GM23338 (cell line): Measurements from ENCODE around the gene TMX2. TPM values are rescaled to one million over a fixed set of nuclear protein-coding genes. Genes with fewer than 3 reads are reported as not detected.
A peak's percentile ranks its signal among the peaks of the same experiment; 100 is the strongest.

Experiments used
- ATAC-seq: fragments of 200-7000 bp; cut with Tn5 transposase; 3 replicates; pipeline ENCODE4 v1.9.1; 2020
- DNase-seq: peaks from one replicate; pipeline ENCODE4 v3.0.0-alpha.2; 2015; ENCODE audit warnings: low spot score
- H2AFZ ChIP-seq: fragments of 200-600 bp; sonication (generic); 2 replicates; pipeline ENCODE4 v1.8.0; 2016; ENCODE audit warnings: antibody characterized with exemption, mild to moderate bottlenecking, moderate library complexity
- H3F3A ChIP-seq: fragments of 200-600 bp; sonication (generic); replicated peaks from 2 replicates; pipeline ENCODE4 v1.8.0; 2017; ENCODE audit warnings: antibody characterized with exemption, mixed run types, low read depth
- H3K27ac ChIP-seq: fragments of 200-600 bp; sonication (generic); 2 replicates; pipeline ENCODE4 v1.6.1; 2016; ENCODE audit warnings: low read depth
- H3K27me3 ChIP-seq: fragments of 200-600 bp; sonication (generic); 2 replicates; pipeline ENCODE4 v1.8.0; 2016; ENCODE audit warnings: mild to moderate bottlenecking, mixed run types, moderate library complexity; ENCODE audit not compliant: insufficient read depth
- H3K36me3 ChIP-seq: fragments of 200-600 bp; sonication (generic); 2 replicates; pipeline ENCODE4 v1.8.0; 2016; ENCODE audit warnings: mild to moderate bottlenecking; ENCODE audit not compliant: insufficient read depth
- H3K4me1 ChIP-seq: fragments of 200-600 bp; sonication (generic); 2 replicates; pipeline ENCODE4 v1.8.0; 2016; ENCODE audit warnings: mild to moderate bottlenecking, moderate library complexity; ENCODE audit not compliant: insufficient read depth
- H3K4me2 ChIP-seq: fragments of 200-600 bp; sonication (generic); 2 replicates; pipeline ENCODE4 v1.7.1; 2017; ENCODE audit warnings: mixed run types
- H3K4me3 ChIP-seq: fragments of 200-600 bp; sonication (generic); 2 replicates; pipeline ENCODE4 v1.6.1; 2016; ENCODE audit warnings: mixed run types
- H3K79me2 ChIP-seq: fragments of 200-600 bp; sonication (generic); replicated peaks from 2 replicates; pipeline ENCODE4 v1.8.0; 2017; ENCODE audit warnings: mild to moderate bottlenecking; ENCODE audit not compliant: insufficient read depth
- H3K9me2 ChIP-seq: fragments of 200-600 bp; sonication (generic); 2 replicates; pipeline ENCODE4 v1.8.0; 2017; ENCODE audit not compliant: insufficient read depth
- H4K20me1 ChIP-seq: fragments of 200-600 bp; sonication (generic); replicated peaks from 2 replicates; pipeline ENCODE4 v1.8.0; 2017; ENCODE audit warnings: mild to moderate bottlenecking; ENCODE audit not compliant: insufficient read depth
- H3K27ac Mint-ChIP-seq: 2 replicates; pipeline ENCODE4 v1.8.0; 2020; ENCODE audit warnings: inconsistent platforms, mild to moderate bottlenecking, moderate library complexity, mixed read lengths
- H3K27me3 Mint-ChIP-seq: 3 replicates; pipeline ENCODE4 v1.8.0; 2022; ENCODE audit warnings: low read depth, mild to moderate bottlenecking, moderate library complexity, mixed read lengths, inconsistent platforms; ENCODE audit not compliant: insufficient read depth, poor library complexity
- H3K36me3 Mint-ChIP-seq: 3 replicates; pipeline ENCODE4 v1.8.0; 2021; ENCODE audit warnings: low read depth, mild to moderate bottlenecking, inconsistent platforms, moderate library complexity, mixed read lengths
- H3K4me1 Mint-ChIP-seq: 3 replicates; pipeline ENCODE4 v1.8.0; 2020; ENCODE audit warnings: mild to moderate bottlenecking, inconsistent platforms, mixed read lengths
- H3K4me3 Mint-ChIP-seq: 3 replicates; pipeline ENCODE4 v1.8.0; 2021; ENCODE audit warnings: moderate library complexity, mild to moderate bottlenecking, inconsistent platforms, mixed read lengths
- H3K9me3 Mint-ChIP-seq: 3 replicates; pipeline ENCODE4 v1.8.0; 2020; ENCODE audit warnings: moderate library complexity, mild to moderate bottlenecking, inconsistent platforms, mixed read lengths
- EZH2 ChIP-seq: fragments of 200-600 bp; sonication (generic); IDR thresholded peaks from one replicate; pipeline ENCODE4 v1.8.0; 2017; ENCODE audit warnings: antibody characterized with exemption, mild to moderate bottlenecking, low read depth; ENCODE audit not compliant: unreplicated experiment
- NANOG ChIP-seq: IDR thresholded peaks from 2 replicates; pipeline ENCODE4 v1.6.1; 2016; ENCODE audit warnings: antibody characterized with exemption, borderline replicate concordance
- POLR2AphosphoS5 ChIP-seq: IDR thresholded peaks from 2 replicates; pipeline ENCODE4 v1.6.1; 2016; ENCODE audit warnings: antibody characterized with exemption, low read depth
- polyA plus RNA-seq: library from polyadenylated mRNA; unstranded; fragments of >200 nt; fragmentation: Nextera tagmentation; extraction: Ambion mirVana; gene quantifications from 2 replicates; pipeline ENCODE4 v1.2.1, GENCODE V29; 2016
- total RNA-seq: library from RNA; depleted of rRNA; stranded (reverse); fragments of >200 nt; shearing (Covaris generic); gene quantifications from 2 replicates; pipeline ENCODE4 v1.2.3, GENCODE V29; 2014
- TF ChIP-seq, protein P1 (sequence below): IDR thresholded peaks from one replicate; pipeline ENCODE4 v1.6.1; 2018; ENCODE audit warnings: antibody characterized with exemption; ENCODE audit not compliant: unreplicated experiment
- TF ChIP-seq, protein P2 (sequence below): IDR thresholded peaks from 2 replicates; pipeline ENCODE4 v1.6.1; 2016; ENCODE audit warnings: antibody characterized with exemption
- TF ChIP-seq, protein P3 (sequence below): fragments of 250-450 bp; sonication (Bioruptor Pico); IDR thresholded peaks from 2 replicates; pipeline ENCODE4 v1.5.0; 2020; ENCODE audit warnings: mild to moderate bottlenecking, moderate library complexity

The TMX2 gene
- total and polyA plus RNA-seq, 2 experiments from 2014 or later, result 59.2 to 69.3 TPM

DNA sequence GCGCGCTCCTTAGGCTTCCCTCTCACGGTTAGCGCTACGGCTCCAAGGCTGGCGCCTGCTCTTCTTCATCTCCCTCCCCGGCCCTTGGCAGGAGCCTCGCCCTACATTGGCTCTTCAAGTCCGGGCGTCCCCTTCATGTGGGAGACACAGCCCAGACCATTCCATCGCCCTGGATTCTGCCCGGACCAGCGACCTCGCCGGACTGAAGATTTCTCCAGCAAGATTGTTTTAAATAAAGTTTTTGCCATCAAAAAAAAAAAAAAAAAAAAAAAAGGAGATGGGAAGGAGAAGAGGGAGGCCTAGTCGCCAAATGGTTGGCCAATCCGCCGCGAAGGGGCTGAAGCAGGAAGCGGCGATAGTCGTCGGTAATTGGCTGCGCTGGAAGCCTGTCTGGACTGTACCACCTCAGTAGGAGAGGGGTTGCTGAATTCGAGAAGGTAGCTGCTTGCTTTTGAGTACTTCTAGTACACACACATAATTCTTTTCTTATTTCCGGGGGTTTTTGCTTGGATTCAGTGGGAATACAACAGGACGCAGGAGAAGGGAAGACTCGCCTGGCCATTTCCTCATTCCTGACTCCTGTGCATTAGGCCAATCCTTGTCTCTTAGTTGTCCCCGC is 45.2 kb upstream of the TMX2 start:
- peaks cover 2% of the 10 kb centered on the region; the same call in 2 of the 3 replicates for H3K9me3 Mint-ChIP-seq
- peaks cover 12% of the 10 kb centered on the region for H3K4me1 Mint-ChIP-seq
- H3K27ac Mint-ChIP-seq, result peak overlapping the region; percentile 100
- DNase-seq (peak; percentile 99), ATAC-seq (peak; percentile 76)
- peaks cover 40% of the 10 kb centered on the region for H3K79me2 ChIP-seq
- H3K4me3 ChIP-seq, result peak overlapping the region; percentile 87
- TF ChIP-seq NANOG (no peak), POLR2AphosphoS5 (peak; percentile 68), EZH2 (no peak)
- TF ChIP-seq, protein P1, sequence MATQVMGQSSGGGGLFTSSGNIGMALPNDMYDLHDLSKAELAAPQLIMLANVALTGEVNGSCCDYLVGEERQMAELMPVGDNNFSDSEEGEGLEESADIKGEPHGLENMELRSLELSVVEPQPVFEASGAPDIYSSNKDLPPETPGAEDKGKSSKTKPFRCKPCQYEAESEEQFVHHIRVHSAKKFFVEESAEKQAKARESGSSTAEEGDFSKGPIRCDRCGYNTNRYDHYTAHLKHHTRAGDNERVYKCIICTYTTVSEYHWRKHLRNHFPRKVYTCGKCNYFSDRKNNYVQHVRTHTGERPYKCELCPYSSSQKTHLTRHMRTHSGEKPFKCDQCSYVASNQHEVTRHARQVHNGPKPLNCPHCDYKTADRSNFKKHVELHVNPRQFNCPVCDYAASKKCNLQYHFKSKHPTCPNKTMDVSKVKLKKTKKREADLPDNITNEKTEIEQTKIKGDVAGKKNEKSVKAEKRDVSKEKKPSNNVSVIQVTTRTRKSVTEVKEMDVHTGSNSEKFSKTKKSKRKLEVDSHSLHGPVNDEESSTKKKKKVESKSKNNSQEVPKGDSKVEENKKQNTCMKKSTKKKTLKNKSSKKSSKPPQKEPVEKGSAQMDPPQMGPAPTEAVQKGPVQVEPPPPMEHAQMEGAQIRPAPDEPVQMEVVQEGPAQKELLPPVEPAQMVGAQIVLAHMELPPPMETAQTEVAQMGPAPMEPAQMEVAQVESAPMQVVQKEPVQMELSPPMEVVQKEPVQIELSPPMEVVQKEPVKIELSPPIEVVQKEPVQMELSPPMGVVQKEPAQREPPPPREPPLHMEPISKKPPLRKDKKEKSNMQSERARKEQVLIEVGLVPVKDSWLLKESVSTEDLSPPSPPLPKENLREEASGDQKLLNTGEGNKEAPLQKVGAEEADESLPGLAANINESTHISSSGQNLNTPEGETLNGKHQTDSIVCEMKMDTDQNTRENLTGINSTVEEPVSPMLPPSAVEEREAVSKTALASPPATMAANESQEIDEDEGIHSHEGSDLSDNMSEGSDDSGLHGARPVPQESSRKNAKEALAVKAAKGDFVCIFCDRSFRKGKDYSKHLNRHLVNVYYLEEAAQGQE, result no peak
- TF ChIP-seq, protein P2, sequence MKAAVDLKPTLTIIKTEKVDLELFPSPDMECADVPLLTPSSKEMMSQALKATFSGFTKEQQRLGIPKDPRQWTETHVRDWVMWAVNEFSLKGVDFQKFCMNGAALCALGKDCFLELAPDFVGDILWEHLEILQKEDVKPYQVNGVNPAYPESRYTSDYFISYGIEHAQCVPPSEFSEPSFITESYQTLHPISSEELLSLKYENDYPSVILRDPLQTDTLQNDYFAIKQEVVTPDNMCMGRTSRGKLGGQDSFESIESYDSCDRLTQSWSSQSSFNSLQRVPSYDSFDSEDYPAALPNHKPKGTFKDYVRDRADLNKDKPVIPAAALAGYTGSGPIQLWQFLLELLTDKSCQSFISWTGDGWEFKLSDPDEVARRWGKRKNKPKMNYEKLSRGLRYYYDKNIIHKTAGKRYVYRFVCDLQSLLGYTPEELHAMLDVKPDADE, result peak; percentile 51; the same call in 1 of the 2 replicates
- H4K20me1 ChIP-seq, result peaks cover 7% of the 10 kb centered on the region; the same call in 1 of the 2 replicates
- H3K9me2 ChIP-seq, result no peaks in the 10 kb centered on the region
- no peaks in the 10 kb centered on the region for H3K27me3 ChIP-seq
- peak overlapping the region; percentile 80 for H3K4me2 ChIP-seq
- H2AFZ ChIP-seq, result peak overlapping the region; percentile 53
- peak overlapping the region; percentile 88 for H3K27ac ChIP-seq
- peaks cover 5% of the 10 kb centered on the region; the same call in 1 of the 2 replicates for H3K4me1 ChIP-seq
- peaks cover 14% of the 10 kb centered on the region for H3K36me3 Mint-ChIP-seq
- H3F3A ChIP-seq, result peaks cover 6% of the 10 kb centered on the region
- H3K4me3 Mint-ChIP-seq, result peak overlapping the region; percentile 97
- peaks cover 18% of the 10 kb centered on the region for H3K27me3 Mint-ChIP-seq
- peaks cover 4% of the 10 kb centered on the region; the same call in 1 of the 2 replicates for H3K36me3 ChIP-seq

DNA sequence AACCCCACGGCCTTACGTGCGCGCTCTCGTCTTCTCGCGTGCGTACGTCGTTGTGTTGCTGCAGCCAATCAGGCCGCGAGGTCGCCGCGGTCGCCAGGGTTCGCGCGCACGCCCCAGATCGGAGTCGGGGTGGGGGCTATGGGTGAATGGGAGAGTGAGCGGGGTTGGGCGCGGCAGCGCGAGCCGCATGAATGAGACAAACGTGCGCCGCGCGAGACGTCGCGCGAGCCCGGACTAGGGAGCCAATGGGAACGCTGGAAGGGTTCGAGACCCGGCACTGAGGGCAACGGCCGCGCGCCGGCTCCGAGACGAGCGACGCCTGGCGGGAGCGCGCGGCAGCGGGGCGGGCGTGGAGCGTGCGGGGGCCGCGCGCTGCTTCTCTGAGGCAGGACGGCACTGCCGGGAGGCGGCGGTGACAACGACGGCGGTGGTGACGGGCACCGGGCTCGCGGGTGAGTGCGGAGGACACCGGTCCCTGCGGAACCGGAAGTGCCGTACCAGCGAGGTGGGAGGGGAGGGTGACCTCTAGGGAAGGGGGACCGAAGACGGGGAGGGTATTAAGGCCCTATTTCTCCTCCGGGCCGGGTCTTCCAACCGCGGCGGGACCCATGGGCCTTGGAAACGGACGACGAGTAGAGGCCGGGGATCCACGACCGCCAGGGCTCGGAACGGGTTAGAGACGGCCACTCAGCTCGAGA is 44.5 kb upstream of the TMX2 start, which contains the start of gene ZDHHC5:
TSS of gene ZDHHC5 (plus strand) at position 379 of the 698 bp plus-strand sequence. CDS start 4,977 bp downstream, outside the sequence.
- peaks cover 46% of the 10 kb centered on the region for H3K79me2 ChIP-seq
- peaks cover 10% of the 10 kb centered on the region; the same call in 1 of the 2 replicates for H3K36me3 ChIP-seq
- TF ChIP-seq EZH2, result no peak
- TF ChIP-seq, protein P3, sequence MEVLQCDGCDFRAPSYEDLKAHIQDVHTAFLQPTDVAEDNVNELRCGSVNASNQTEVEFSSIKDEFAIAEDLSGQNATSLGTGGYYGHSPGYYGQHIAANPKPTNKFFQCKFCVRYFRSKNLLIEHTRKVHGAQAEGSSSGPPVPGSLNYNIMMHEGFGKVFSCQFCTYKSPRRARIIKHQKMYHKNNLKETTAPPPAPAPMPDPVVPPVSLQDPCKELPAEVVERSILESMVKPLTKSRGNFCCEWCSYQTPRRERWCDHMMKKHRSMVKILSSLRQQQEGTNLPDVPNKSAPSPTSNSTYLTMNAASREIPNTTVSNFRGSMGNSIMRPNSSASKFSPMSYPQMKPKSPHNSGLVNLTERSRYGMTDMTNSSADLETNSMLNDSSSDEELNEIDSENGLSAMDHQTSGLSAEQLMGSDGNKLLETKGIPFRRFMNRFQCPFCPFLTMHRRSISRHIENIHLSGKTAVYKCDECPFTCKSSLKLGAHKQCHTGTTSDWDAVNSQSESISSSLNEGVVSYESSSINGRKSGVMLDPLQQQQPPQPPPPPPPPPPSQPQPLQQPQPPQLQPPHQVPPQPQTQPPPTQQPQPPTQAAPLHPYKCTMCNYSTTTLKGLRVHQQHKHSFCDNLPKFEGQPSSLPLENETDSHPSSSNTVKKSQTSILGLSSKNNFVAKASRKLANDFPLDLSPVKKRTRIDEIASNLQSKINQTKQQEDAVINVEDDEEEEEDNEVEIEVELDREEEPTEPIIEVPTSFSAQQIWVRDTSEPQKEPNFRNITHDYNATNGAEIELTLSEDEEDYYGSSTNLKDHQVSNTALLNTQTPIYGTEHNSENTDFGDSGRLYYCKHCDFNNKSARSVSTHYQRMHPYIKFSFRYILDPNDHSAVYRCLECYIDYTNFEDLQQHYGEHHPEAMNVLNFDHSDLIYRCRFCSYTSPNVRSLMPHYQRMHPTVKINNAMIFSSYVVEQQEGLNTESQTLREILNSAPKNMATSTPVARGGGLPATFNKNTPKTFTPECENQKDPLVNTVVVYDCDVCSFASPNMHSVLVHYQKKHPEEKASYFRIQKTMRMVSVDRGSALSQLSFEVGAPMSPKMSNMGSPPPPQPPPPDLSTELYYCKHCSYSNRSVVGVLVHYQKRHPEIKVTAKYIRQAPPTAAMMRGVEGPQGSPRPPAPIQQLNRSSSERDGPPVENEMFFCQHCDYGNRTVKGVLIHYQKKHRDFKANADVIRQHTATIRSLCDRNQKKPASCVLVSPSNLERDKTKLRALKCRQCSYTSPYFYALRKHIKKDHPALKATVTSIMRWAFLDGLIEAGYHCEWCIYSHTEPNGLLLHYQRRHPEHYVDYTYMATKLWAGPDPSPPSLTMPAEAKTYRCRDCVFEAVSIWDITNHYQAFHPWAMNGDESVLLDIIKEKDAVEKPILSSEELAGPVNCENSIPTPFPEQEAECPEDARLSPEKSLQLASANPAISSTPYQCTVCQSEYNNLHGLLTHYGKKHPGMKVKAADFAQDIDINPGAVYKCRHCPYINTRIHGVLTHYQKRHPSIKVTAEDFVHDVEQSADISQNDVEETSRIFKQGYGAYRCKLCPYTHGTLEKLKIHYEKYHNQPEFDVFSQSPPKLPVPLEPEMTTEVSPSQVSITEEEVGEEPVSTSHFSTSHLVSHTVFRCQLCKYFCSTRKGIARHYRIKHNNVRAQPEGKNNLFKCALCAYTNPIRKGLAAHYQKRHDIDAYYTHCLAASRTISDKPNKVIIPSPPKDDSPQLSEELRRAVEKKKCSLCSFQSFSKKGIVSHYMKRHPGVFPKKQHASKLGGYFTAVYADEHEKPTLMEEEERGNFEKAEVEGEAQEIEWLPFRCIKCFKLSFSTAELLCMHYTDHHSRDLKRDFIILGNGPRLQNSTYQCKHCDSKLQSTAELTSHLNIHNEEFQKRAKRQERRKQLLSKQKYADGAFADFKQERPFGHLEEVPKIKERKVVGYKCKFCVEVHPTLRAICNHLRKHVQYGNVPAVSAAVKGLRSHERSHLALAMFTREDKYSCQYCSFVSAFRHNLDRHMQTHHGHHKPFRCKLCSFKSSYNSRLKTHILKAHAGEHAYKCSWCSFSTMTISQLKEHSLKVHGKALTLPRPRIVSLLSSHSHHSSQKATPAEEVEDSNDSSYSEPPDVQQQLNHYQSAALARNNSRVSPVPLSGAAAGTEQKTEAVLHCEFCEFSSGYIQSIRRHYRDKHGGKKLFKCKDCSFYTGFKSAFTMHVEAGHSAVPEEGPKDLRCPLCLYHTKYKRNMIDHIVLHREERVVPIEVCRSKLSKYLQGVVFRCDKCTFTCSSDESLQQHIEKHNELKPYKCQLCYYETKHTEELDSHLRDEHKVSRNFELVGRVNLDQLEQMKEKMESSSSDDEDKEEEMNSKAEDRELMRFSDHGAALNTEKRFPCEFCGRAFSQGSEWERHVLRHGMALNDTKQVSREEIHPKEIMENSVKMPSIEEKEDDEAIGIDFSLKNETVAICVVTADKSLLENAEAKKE (CRISPR knock-in tag), result no peak

More for the DNA sequence above, 44.5 kb upstream of the TMX2 start, which contains the start of gene ZDHHC5:
- H3K4me3 ChIP-seq, result peak within 1 kb of the TSS; percentile 87
- Mint-ChIP-seq H3K27me3 (peaks cover 18% of the 10 kb centered on the region), H3K4me1 (peaks cover 15% of the 10 kb centered on the region), H3K4me3 (peak within 1 kb of the TSS; percentile 97), H3K36me3 (peaks cover 18% of the 10 kb centered on the region), H3K9me3 (peaks cover 2% of the 10 kb centered on the region; the same call in 2 of the 3 replicates), H3K27ac (peak within 1 kb of the TSS; percentile 100)
- peaks cover 7% of the 10 kb centered on the region; the same call in 1 of the 2 replicates for H4K20me1 ChIP-seq
- peak within 1 kb of the TSS; percentile 88 for H3K27ac ChIP-seq
- ATAC-seq, result peak; percentile 87
- H3K4me2 ChIP-seq, result peak within 1 kb of the TSS; percentile 88
- H3F3A ChIP-seq, result peaks cover 6% of the 10 kb centered on the region
- peak; percentile 99 for DNase-seq
- H3K27me3 ChIP-seq, result no peaks in the 10 kb centered on the region
- H3K9me2 ChIP-seq, result no peaks in the 10 kb centered on the region
- H3K4me1 ChIP-seq, result peaks cover 5% of the 10 kb centered on the region; the same call in 1 of the 2 replicates
- peak within 1 kb of the TSS; percentile 53 for H2AFZ ChIP-seq
